Myocyte (in vitro differentiated cells): ENCODE data around the gene ST3GAL3. TPM values are rescaled to one million over a fixed set of nuclear protein-coding genes. Genes with fewer than 3 reads are reported as not detected.
A peak's percentile ranks its signal among the peaks of the same experiment; 100 is the strongest.

ENCODE experiments used
- DNase-seq: peaks from one replicate; pipeline ENCODE4 v3.0.0-alpha.2; 2012; ENCODE audit warnings: low read depth
- total RNA-seq: library from RNA; depleted of rRNA; stranded (reverse); fragments of >200 nt; gene quantifications from 2 replicates; pipeline ENCODE4 v1.2.3, GENCODE V29; 2014

Gene ST3GAL3
- total RNA-seq, 1 donor from 2014 or later, result 33.7 TPM

- DNase-seq, result no peak
Observed at GRCh38 chr1:43783671-43784205, 76.4 kb downstream of the ST3GAL3 start.

GRCh38 chr1:43786201-43786958, 79.0 kb downstream of the ST3GAL3 start:
- DNase-seq, result no peak

- peak; percentile 84 for DNase-seq
Observed at GRCh38 chr1:43786960-43787359, 79.6 kb downstream of the ST3GAL3 start.

- DNase-seq, result no peak
Observed at GRCh38 chr1:43789604-43790550, 82.5 kb downstream of the ST3GAL3 start.

GRCh38 chr1:43791243-43791642, 83.9 kb downstream of the ST3GAL3 start:
- DNase-seq, result no peak

- DNase-seq, result peak; percentile 61
Observed at GRCh38 chr1:43796111-43796581, 88.8 kb downstream of the ST3GAL3 start.

- no peak for DNase-seq
Observed at GRCh38 chr1:43797891-43798290, 90.6 kb downstream of the ST3GAL3 start.

- peak; percentile 45 for DNase-seq
Observed at GRCh38 chr1:43799656-43800635, 92.6 kb downstream of the ST3GAL3 start.

- no peak for DNase-seq
Observed at GRCh38 chr1:43800771-43801170, 93.4 kb downstream of the ST3GAL3 start.

GRCh38 chr1:43801203-43801602, 93.9 kb downstream of the ST3GAL3 start:
- DNase-seq, result no peak

- no peak for DNase-seq
Observed at GRCh38 chr1:43802356-43802980, 95.1 kb downstream of the ST3GAL3 start.

- DNase-seq, result no peak
Observed at GRCh38 chr1:43803105-43803504, 95.8 kb downstream of the ST3GAL3 start.

- DNase-seq, result no peak
Observed at GRCh38 chr1:43803646-43804045, 96.3 kb downstream of the ST3GAL3 start.

GRCh38 chr1:43804569-43804968, 97.2 kb downstream of the ST3GAL3 start:
- DNase-seq, result no peak

GRCh38 chr1:43805340-43805739, 98.0 kb downstream of the ST3GAL3 start:
- DNase-seq, result no peak

GRCh38 chr1:43806183-43806582, 98.8 kb downstream of the ST3GAL3 start:
- DNase-seq, result no peak

GRCh38 chr1:43809097-43809673, 101.8 kb downstream of the ST3GAL3 start:
- no peak for DNase-seq

GRCh38 chr1:43812579-43812978, 105.2 kb downstream of the ST3GAL3 start:
- DNase-seq, result no peak

GRCh38 chr1:43814401-43814800, 107.1 kb downstream of the ST3GAL3 start:
- DNase-seq, result no peak
